A673 (cell line): ENCODE data around the gene ULBP1. TPM values are rescaled to one million over a fixed set of nuclear protein-coding genes. Genes with fewer than 3 reads are reported as not detected.
A peak's percentile ranks its signal among the peaks of the same experiment; 100 is the strongest.
"Not testable (repeated sequence)": the region's sequence is repeated elsewhere in the genome, so short reads cannot be mapped to it uniquely, and the experiment has no call there.

Source experiments
- BruUV-seq: library from RNA; stranded (reverse); fragments of 400-500 nt; replicated peaks from 2 replicates; lab custom pipeline; 2021; lab: Mats Ljungman, UMichigan
- CTCF ChIA-PET: fragments of 300-600 bp; sonication (Branson Sonifier 250); formaldehyde crosslinking; loops from one replicate; lab custom pipeline; 2022; ENCODE audit warnings: antibody characterized with exemption; lab: Charles Lee
- POLR2A ChIA-PET: fragments of 300-600 bp; sonication (Branson Sonifier 250); formaldehyde crosslinking; loops from one replicate; lab custom pipeline; 2022; ENCODE audit warnings: antibody characterized with exemption; ENCODE audit not compliant: low non-redundant PET; lab: Charles Lee
- DNase-seq: peaks from one replicate; pipeline ENCODE4 v3.0.0-alpha.2; 2015; ENCODE audit warnings: low spot score
- H3K27ac ChIP-seq: fragments of 200-600 bp; sonication (generic); 2 replicates; pipeline ENCODE4 v1.5.1; 2016; ENCODE audit warnings: mixed run types, low read depth, mild to moderate bottlenecking, mixed read lengths, antibody characterized with exemption, low read length; ENCODE audit not compliant: poor library complexity, severe bottlenecking
- H3K27me3 ChIP-seq: fragments of 200-600 bp; sonication (generic); replicated peaks from 2 replicates; pipeline ENCODE4 v1.6.1; 2017; ENCODE audit warnings: mixed run types, low read depth, mild to moderate bottlenecking, mixed read lengths, antibody characterized with exemption, low read length; ENCODE audit not compliant: insufficient read depth, poor library complexity
- H3K36me3 ChIP-seq: fragments of 200-600 bp; sonication (generic); 2 replicates; pipeline ENCODE4 v1.6.1; 2016; ENCODE audit warnings: mixed run types, mild to moderate bottlenecking, mixed read lengths, antibody characterized with exemption, low read length; ENCODE audit not compliant: insufficient read depth, poor library complexity, severe bottlenecking
- H3K4me1 ChIP-seq: fragments of 200-600 bp; sonication (generic); 2 replicates; pipeline ENCODE4 v1.6.1; 2017; ENCODE audit warnings: mixed run types, mild to moderate bottlenecking, mixed read lengths, antibody characterized with exemption, low read length; ENCODE audit not compliant: insufficient read depth, poor library complexity, severe bottlenecking
- H3K4me3 ChIP-seq: fragments of 200-600 bp; sonication (generic); 2 replicates; pipeline ENCODE4 v1.5.1; 2016; ENCODE audit warnings: low read depth, mixed run types, mild to moderate bottlenecking, mixed read lengths, low read length; ENCODE audit not compliant: poor library complexity, severe bottlenecking
- H3K9me3 ChIP-seq: fragments of 200-600 bp; sonication (generic); 2 replicates; pipeline ENCODE4 v1.6.1; 2016; ENCODE audit warnings: mixed run types, low read depth, mild to moderate bottlenecking, mixed read lengths, antibody characterized with exemption, low read length; ENCODE audit not compliant: poor library complexity, severe bottlenecking
- EZH2 ChIP-seq: fragments of 200-600 bp; sonication (generic); IDR thresholded peaks from 2 replicates; pipeline ENCODE4 v1.6.1; 2017; ENCODE audit warnings: borderline replicate concordance, low read depth, mild to moderate bottlenecking, mixed read lengths, antibody characterized with exemption, low read length; ENCODE audit not compliant: poor library complexity, severe bottlenecking
- intact Hi-C: fragments of 100-400 bp; cut with micrococcal nuclease; formaldehyde crosslinking; loops from one replicate; pipeline ENCODE4 v1.10.0; 2022; ENCODE audit not compliant: unreplicated experiment
- total RNA-seq: library from RNA; stranded (reverse); gene quantifications from 2 replicates; pipeline ENCODE4 v1.2.3, GENCODE V29; 2021
- TF ChIP-seq, protein P1 (sequence below): fragments of 300-800, 200-600 bp; sonication (generic); conservative IDR thresholded peaks from 2 replicates; pipeline ENCODE4 v1.5.1; 2017; ENCODE audit warnings: low read depth, mild to moderate bottlenecking, antibody characterized with exemption, low read length, moderate library complexity, mixed read lengths

The ULBP1 gene
- total RNA-seq, 1 experiment from 2014 or later = 5.2 TPM

DNA sequence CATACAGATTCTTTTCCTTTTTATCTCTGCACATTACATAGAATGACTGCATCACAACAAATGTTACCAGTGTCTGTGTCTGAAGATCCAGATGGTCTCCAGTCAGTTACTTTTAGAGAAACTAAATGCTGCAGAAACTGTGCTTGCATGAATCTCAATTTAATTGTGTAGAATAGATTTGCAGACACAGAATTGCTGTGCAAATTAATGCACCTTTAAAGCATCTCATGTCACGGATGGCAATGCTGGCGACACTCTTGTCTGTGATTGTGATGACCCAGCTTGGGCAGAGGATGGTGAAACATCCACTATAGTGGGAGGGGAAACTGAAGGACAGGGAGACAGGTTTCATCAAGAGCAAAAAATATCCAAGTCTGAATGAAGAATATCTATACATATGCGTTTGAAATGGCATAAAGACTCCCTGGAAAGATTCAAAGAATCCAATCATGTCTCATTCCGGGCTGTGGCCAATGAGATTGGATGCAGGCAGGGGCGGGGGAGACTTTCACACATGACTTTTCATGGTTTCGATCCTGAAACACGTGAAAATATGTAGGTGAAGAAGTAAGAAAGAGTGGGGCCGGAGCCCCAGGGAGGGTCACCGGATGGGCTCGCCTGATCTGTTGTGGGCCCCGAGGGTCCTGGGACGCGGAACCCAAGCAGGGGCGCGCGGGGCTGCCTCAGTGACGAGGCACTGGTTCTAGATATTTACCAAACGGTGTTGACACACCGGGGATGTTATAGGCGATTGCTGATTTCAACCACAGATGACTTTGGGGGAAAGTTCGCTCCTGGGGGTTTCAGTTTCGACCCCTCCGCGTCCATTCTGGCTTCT lies 50.3 kb downstream of the ULBP1 start:
- peaks cover 69% of the 10 kb centered on the region for H3K27me3 ChIP-seq
- CTCF ChIA-PET, intact Hi-C loops: not testable (repeated sequence)

DNA sequence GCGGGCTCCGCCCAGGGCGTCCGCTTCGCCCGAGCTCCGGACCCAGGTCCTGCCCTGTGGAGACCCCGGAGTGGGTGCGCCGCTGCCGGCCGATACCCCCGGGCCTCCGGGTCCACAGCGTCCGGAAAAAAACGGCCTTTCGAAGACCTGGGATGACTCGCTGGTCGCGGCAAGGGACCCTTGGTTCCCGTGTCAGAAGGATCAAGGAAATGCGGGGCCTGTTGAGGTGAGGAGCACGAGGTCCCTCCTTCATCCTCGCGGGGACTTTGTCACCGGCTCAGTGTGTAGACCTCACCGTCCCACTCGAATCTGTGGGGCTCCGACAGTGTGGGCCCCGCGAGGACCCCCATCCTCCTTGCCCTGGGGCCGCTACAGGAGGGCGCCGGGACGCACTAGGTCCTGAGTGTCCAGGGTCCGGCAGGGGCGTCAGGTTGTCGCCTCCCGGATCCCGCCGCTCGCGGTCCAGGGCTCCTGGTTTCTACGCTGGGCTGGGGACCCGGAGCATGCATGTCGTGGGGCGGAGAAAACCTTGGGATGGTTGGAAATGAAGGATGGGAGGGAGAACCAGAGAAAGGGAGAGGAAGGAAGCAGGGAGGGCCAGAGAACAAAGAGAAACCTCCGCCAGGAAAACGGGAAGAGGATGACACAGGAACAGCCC lies 51.0 kb downstream of the ULBP1 start:
- H3K9me3 ChIP-seq, DNase-seq, CTCF ChIA-PET, H3K4me1 ChIP-seq, POLR2A ChIA-PET, BruUV-seq, H3K36me3 ChIP-seq, H3K27ac ChIP-seq: not testable (repeated sequence)
- intact Hi-C loops = loop anchor here (5.0 kb wide), 1 partner anchor 803 kb away; no protein-coding TSS in a partner anchor
- peak; percentile 13 for TF ChIP-seq EZH2
- Histone ChIP-seq H3K4me3 (peak overlapping the region; percentile 24), H3K27me3 (peaks cover 67% of the 10 kb centered on the region)

More for the DNA sequence above, 50.3 kb downstream of the ULBP1 start:
- H3K9me3 ChIP-seq, H3K36me3 ChIP-seq, DNase-seq, H3K4me1 ChIP-seq, POLR2A ChIA-PET, H3K4me3 ChIP-seq, H3K27ac ChIP-seq, BruUV-seq: not testable (repeated sequence)
- peak; percentile 1 for TF ChIP-seq EZH2

DNA sequence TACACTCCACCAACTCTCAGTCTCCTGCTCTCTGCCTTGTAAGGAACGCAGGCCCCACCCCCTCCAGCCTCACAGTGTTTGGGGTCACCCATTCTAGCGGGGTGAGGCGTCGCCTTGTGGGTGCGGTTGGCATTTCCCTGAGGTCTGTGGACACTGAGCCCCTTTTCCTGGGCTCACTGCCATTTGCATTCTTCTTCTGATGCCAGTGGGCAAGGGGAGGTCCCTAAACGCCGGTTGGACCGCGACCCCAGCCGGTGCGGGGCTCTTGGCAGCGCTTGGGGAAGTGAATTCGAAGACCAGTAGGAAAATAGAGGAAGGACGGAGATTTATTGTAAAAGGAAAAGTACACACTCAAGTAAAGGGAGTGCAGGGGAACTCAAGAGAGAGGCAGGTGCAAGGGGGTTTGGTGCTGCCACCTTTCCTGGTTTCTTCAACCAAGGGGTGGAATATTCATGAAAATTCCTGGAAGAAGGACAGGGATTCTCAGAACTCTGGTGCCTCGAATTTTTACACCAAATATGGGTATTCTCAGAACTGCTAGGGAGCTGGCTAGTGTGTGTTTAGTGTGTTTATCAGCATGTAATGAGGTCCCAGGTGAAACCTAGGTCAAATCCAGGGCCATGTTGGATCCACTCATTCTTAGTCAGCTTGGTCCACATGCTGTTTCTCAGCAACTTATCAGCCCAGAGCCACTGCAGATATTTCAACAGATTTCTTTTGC lies 51.7 kb downstream of the ULBP1 start:
- H3K27ac ChIP-seq, CTCF ChIA-PET, H3K36me3 ChIP-seq, DNase-seq, BruUV-seq, H3K4me1 ChIP-seq, H3K4me3 ChIP-seq, POLR2A ChIA-PET, H3K9me3 ChIP-seq: not testable (repeated sequence)
- intact Hi-C loops = loop anchor here (5.0 kb wide), 1 partner anchor 802 kb away; no protein-coding TSS in a partner anchor
- peaks cover 62% of the 10 kb centered on the region for H3K27me3 ChIP-seq

DNA sequence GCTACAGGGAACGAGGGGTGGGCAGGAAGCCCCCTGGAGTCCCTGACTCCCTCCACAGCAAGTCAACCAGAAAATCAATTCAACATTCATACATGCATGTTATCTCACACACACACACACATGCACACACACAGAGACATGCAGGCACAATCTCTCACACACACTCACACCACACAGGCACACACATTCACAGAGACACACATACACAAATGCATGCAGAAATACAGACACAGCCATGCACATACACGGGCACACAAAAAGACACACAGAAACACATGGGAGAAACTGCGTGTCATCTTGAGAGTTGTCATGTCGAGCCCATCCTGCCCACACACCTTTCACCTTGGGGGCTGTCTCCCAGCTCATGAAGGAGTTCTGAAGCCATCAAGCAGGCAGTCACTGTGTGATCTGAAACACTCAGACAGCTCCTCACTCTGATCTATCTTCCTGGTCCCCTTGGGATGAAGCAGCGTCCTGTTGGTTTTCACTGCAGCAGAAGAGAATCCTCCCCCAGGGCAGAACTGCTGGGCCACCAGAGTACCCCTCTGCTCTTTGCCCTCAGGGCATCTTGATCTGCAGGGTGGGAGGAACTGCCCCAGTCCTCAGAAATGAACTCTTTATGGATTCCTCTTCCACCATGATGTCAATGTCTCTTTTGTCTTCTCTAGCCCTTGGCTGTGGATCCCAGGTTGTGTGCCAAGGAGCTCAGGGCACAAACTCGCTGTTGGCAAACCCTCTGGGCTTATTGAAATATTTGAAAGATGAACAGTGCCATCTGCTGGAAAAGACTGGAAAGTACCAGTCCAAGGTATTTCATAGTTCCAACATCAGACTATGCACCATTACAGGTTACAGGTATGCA lies 52.8 kb downstream of the ULBP1 start:
- POLR2A ChIA-PET = no interaction called here
- Histone ChIP-seq H3K27me3 (peaks cover 54% of the 10 kb centered on the region), H3K9me3 (no peaks in the 10 kb centered on the region), H3K4me1 (no peaks in the 10 kb centered on the region), H3K36me3 (no peaks in the 10 kb centered on the region), H3K27ac (no peak overlapping the region), H3K4me3 (no peak overlapping the region)
- intact Hi-C loops = loop anchor here (1.0 to 5.0 kb wide), 3 partner anchors 82 to 801 kb away; no protein-coding TSS in a partner anchor
- no peak for TF ChIP-seq EZH2
- TF ChIP-seq, protein P1, sequence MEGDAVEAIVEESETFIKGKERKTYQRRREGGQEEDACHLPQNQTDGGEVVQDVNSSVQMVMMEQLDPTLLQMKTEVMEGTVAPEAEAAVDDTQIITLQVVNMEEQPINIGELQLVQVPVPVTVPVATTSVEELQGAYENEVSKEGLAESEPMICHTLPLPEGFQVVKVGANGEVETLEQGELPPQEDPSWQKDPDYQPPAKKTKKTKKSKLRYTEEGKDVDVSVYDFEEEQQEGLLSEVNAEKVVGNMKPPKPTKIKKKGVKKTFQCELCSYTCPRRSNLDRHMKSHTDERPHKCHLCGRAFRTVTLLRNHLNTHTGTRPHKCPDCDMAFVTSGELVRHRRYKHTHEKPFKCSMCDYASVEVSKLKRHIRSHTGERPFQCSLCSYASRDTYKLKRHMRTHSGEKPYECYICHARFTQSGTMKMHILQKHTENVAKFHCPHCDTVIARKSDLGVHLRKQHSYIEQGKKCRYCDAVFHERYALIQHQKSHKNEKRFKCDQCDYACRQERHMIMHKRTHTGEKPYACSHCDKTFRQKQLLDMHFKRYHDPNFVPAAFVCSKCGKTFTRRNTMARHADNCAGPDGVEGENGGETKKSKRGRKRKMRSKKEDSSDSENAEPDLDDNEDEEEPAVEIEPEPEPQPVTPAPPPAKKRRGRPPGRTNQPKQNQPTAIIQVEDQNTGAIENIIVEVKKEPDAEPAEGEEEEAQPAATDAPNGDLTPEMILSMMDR = peak; percentile 60
- DNase-seq = peak; percentile 82
- no TSS peak for BruUV-seq
- CTCF ChIA-PET = interaction anchor here (0.6 to 1.0 kb wide), 3 partner anchors 10 to 285 kb away, joined by 3 to 5 read pairs (median 4); no protein-coding TSS in a partner anchor
